GM10266 (cell line): Measurements from ENCODE around the gene TAGLN3.

ENCODE experiments used
- DNase-seq: peaks from one replicate; pipeline ENCODE4 v3.0.0; 2012; ENCODE audit errors: extremely low spot score
- TF ChIP-seq, protein P1 (sequence below): IDR thresholded peaks from 2 replicates; pipeline ENCODE4 v1.5.1; 2012; ENCODE audit warnings: mild to moderate bottlenecking, low read depth; ENCODE audit not compliant: control insufficient read depth, insufficient read depth; ENCODE audit errors: missing control alignments

Gene TAGLN3

DNA sequence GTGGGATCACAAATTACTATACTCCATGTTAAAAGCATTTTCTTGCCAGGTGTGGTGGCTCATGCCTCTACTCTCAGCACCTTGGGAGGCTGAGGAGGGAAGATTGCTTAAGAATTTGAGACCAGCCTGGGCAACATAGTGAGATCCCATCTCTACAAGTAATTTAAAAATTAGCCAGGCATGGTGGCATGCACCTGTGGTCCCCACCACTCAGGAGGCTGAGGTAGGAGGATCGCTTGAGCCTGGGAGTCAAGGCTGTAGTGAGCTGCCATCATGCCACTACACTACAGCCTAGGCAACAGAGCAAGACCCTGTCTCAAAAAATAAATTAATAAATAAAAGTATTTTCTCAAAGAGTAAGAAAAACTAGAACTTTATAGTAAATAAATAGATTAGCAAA is 42.8 kb upstream of the TAGLN3 start:
- DNase-seq = no peak
- TF ChIP-seq, protein P1, sequence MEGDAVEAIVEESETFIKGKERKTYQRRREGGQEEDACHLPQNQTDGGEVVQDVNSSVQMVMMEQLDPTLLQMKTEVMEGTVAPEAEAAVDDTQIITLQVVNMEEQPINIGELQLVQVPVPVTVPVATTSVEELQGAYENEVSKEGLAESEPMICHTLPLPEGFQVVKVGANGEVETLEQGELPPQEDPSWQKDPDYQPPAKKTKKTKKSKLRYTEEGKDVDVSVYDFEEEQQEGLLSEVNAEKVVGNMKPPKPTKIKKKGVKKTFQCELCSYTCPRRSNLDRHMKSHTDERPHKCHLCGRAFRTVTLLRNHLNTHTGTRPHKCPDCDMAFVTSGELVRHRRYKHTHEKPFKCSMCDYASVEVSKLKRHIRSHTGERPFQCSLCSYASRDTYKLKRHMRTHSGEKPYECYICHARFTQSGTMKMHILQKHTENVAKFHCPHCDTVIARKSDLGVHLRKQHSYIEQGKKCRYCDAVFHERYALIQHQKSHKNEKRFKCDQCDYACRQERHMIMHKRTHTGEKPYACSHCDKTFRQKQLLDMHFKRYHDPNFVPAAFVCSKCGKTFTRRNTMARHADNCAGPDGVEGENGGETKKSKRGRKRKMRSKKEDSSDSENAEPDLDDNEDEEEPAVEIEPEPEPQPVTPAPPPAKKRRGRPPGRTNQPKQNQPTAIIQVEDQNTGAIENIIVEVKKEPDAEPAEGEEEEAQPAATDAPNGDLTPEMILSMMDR = no peak

DNA sequence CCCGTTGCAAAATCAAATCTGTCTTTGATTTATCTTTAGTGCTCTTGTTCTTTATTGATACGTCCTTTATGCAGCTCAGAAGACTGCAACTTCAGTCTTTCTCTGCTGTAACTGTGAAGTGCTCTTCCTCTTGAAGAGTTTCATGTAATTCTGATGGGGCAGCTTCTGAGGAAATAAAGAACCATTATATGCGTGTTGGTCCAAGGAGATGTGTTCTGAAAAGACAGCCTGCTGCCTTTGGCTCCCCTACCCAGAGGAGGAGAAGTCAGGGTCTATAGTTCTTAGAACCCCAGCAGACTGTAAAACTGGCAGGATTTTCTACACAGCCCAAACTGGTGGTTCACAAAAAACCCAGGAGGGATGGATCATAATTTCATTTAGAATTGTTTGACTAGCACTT is 42.3 kb upstream of the TAGLN3 start:
- DNase-seq = no peak
- TF ChIP-seq, protein P1 = no peak

DNA sequence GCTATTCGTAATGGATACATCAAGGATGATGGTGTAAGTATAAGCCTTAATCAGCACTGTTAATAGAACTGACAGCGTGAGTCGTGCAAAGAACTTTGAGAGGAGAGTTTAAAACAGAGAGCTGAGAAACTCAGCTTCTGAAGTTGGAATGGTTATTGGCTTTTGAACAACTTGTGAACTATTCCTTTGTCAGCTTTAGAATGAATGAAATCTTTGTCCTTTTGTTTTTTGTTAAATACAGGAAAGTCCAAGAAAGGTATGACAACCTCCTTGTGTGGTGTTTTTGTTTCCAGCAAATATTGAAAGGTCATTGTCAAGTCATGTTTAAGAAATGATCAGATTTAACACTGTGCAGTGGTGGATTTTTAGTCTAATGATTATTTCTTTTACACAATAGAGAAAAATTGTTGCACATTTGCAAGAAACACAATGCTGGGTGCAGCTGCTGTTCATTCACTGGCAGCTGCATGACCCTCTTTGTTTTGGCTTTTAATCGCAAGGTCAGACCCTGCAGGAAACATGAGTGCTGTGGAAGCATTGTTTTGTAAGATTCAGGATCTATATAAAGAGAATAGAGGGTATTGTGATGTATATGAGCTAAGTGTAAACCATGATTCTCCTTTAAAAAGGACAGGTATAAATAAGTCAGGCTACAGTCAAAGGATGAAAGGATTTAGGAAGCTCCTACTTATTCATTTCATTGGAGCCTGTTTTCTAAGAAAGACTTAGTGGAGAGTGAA is 41.6 kb upstream of the TAGLN3 start:
- DNase-seq = no peak
- TF ChIP-seq, protein P1 = no peak

DNA sequence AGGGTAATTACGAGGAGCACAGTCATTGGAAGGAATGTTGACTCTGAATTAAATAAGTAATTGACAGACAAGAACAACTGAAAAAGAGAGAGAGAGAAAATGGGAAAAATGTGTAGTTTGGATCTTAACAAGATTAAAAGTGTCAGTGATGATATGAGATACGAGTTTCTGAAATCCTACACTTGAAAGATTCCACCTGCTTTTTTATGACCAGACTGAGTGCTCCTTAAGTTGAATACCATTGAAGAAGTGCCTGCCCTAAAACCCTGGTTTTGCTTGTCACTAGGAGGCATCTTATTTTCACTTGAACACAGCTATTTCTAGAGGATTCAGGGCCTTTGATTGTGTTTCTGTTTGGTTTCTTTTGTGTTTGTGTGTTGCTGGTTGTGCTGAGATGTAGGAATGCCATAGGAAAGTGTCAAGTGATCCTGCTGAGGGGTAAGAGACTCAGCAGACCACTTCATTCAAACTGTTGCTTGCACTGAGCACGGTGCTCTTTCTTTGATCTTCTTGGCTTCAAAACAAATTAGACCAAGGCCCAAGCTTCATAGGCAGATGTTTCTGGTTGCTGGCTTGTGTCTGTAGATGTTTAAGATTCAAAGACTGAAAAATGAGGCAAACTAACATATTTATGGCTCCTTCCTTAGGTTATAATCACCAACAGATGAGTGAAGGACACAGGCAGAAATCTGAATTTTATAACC is 37.1 kb upstream of the TAGLN3 start:
- no peak for DNase-seq
- TF ChIP-seq, protein P1 = no peak

GRCh38 chr3:111963424-111963823 is 35.3 kb upstream of the TAGLN3 start:
- no peak for DNase-seq
- TF ChIP-seq, protein P1 = no peak

DNA sequence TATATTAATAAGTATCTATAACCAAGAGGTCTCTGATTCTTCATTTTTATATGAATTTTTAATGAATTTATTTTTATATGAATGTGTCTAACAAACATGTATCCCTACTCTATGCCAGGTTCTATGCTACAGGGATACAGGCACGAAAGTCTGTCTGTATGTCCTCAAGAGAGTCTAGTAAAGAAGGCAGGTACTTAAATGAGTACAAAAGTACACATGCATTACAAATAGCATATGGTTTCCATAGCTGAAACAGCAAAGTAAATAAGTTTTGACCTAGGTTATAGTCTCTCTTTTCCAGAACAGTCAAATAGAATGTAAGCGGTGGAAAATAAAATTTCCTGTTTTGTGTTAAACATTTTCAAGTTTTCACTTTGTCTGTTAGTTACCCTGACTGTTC is 33.2 kb upstream of the TAGLN3 start:
- TF ChIP-seq, protein P1 = no peak

GRCh38 chr3:111967068-111967467 is 31.7 kb upstream of the TAGLN3 start:
- no peak for DNase-seq
- TF ChIP-seq, protein P1 = no peak

More for the DNA sequence above, 33.2 kb upstream of the TAGLN3 start:
- DNase-seq = no peak
